Muscle of leg (tissue), 16 donors: ENCODE results near the gene SLC16A12. TPM values are rescaled to one million over a fixed set of nuclear protein-coding genes. Genes with fewer than 3 reads are reported as not detected.
A peak's percentile ranks its signal among the peaks of the same experiment; 100 is the strongest.

Source experiments
- DNase-seq: peaks from one replicate; pipeline ENCODE4 v3.0.0; 2013
- H3K27ac ChIP-seq: one replicate; pipeline ENCODE4 v1.5.1; 2013; ENCODE audit warnings: mild to moderate bottlenecking, low read length, control low read depth
- H3K27me3 ChIP-seq: one replicate; pipeline ENCODE4 v1.6.1; 2013; ENCODE audit warnings: low read length; ENCODE audit not compliant: control insufficient read depth, insufficient read depth
- H3K36me3 ChIP-seq: one replicate; pipeline ENCODE4 v1.6.1; 2013; ENCODE audit warnings: low read length; ENCODE audit not compliant: control insufficient read depth, insufficient read depth
- H3K4me1 ChIP-seq: one replicate; pipeline ENCODE4 v1.6.1; 2013; ENCODE audit warnings: low read length; ENCODE audit not compliant: control insufficient read depth, insufficient read depth
- H3K4me3 ChIP-seq: one replicate; pipeline ENCODE4 v1.5.1; 2013; ENCODE audit warnings: low read length, control low read depth
- H3K9me3 ChIP-seq: replicated peaks from 2 replicates; pipeline ENCODE4 v1.6.1; 2013; ENCODE audit warnings: low read depth, low read length; ENCODE audit not compliant: control insufficient read depth
- WGBS: methylation state at CpG from one replicate; pipeline ENCODE4 v1.1.5; 2013; ENCODE audit warnings: missing lambda C conversion rate; ENCODE audit not compliant: insufficient coverage; 5-methylcytosine and 5-hydroxymethylcytosine counted together
- long read RNA-seq, 11 donors: transcript quantifications; one replicate each; lab custom pipeline, GENCODE V29; 2026
- polyA plus RNA-seq, 8 donors: library from polyadenylated mRNA; unstranded; fragments of 120-200 nt; gene quantifications; one replicate each; pipeline versions ENCODE4 v1.2.1 to v1.2.3, GENCODE V29; 2013; ENCODE audit warnings: inconsistent platforms in 1 of 8, low replicate concordance in 1 of 8; ENCODE audit not compliant: insufficient read length in 8 of 8, insufficient read depth in 1 of 8
- total RNA-seq: library from RNA; stranded (reverse); fragments of 120-200 nt; gene quantifications from one replicate; pipeline ENCODE4 v1.2.4, GENCODE V29; 2013

Gene SLC16A12, protein sequence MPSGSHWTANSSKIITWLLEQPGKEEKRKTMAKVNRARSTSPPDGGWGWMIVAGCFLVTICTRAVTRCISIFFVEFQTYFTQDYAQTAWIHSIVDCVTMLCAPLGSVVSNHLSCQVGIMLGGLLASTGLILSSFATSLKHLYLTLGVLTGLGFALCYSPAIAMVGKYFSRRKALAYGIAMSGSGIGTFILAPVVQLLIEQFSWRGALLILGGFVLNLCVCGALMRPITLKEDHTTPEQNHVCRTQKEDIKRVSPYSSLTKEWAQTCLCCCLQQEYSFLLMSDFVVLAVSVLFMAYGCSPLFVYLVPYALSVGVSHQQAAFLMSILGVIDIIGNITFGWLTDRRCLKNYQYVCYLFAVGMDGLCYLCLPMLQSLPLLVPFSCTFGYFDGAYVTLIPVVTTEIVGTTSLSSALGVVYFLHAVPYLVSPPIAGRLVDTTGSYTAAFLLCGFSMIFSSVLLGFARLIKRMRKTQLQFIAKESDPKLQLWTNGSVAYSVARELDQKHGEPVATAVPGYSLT
- 1.2 TPM for total RNA-seq
- polyA plus RNA-seq = 1 to 10 TPM in 7 of 8 donors, under 1 TPM in 1; 0.67 to 2.3 (median 1.6) TPM
- long read RNA-seq, donor 1 = 0 reads
- long read RNA-seq, donor 2 = 0 reads
- long read RNA-seq, donor 3 = 0 reads
- long read RNA-seq, donor 4 = 0 reads
- long read RNA-seq, donor 5 = 0 reads
- long read RNA-seq, donor 6 = 0 reads
- long read RNA-seq, donor 7 = 0 reads
- long read RNA-seq, donor 8 = 0 reads
- long read RNA-seq, donor 9 = 0 reads
- long read RNA-seq, donor 10 = 0 reads
- long read RNA-seq, donor 11 = 0 reads

DNA sequence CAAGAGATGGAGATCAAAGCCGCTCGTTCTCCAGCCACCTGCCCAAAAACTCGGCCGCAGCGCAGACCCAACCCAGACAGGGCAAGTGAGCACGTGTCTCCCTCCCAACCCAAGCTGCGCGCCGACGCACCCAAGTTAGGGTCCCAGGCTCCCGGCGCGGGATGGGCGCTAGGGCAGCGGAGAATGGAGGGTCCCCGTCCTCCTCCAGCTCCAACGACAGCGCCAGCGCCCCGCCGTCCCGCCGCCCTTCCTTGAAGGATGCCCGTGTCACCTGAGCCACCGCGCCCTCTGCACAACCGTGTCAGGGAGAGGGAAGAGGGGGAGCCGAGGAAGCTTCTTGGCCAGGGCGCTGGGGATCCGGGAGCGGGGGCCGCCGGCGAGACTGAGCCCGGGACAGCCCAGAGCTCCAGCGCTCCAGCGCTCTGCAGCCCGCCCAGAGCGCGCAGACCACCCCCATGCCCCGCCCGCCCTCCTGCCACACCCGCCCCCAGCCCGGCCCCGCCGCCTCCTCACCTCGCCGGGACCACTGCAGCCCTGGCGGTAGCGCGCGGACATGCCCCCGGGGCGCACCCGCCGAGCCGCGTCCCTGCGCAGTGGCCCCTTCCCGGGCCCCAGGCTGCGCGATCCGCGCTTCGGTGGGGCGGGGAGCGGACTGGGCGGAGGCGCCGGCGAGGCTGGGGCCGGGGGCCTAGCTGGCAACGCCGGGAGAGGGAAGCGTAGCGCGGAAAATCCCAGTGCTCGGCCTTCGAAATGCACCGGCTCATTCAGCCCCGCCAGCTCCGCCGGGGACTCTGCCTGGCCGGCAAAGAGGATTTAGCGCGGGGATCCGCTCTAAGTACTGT lies at the start of gene SLC16A12:
TSS of gene SLC16A12 (minus strand) at position 424 of the 842 bp plus-strand sequence. CDS start 73,016 bp downstream, outside the sequence.
- DNase-seq = peak; percentile 61
- no peak within 1 kb of the TSS for H3K27ac ChIP-seq
- WGBS = 1% methylated on average over 65 of the region's 87 CpGs

DNA sequence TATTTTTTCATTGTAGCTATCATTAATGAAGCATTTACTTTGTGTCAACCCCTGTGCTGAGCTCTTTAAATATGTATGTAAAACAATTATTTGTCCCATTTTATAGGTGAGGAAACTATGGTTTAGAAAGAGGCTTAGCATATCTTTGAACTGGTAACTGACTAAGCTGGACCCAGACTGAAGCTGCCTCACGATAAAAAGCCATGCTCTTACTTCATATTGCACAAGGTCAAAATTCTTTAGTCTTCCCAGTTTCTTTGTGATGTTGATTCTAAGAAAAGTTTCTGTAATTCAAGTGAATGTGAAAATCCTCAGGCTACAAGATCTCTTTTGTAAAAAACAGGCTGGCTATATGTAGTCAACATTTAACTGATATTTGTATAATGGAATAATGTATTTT lies 46.6 kb upstream of the SLC16A12 start:
- Histone ChIP-seq H3K9me3 (no peaks in the 10 kb centered on the region), H3K4me3 (no peak overlapping the region), H3K36me3 (peaks cover 4% of the 10 kb centered on the region), H3K27me3 (no peaks in the 10 kb centered on the region), H3K27ac (no peak overlapping the region), H3K4me1 (peaks cover 5% of the 10 kb centered on the region)
- WGBS = no CpG with 5 or more reads among the region's 1 CpG
- no peak for DNase-seq

More for the DNA sequence above, at the start of gene SLC16A12:
- H3K36me3 ChIP-seq = no peaks in the 10 kb centered on the region
- peaks cover 36% of the 10 kb centered on the region for H3K27me3 ChIP-seq
- peak within 1 kb of the TSS; percentile 46 for H3K4me3 ChIP-seq
- peaks cover 8% of the 10 kb centered on the region for H3K4me1 ChIP-seq
- H3K9me3 ChIP-seq = no peaks in the 10 kb centered on the region

GRCh38 chr10:89580243-89580642 lies 44.8 kb upstream of the SLC16A12 start:
- no peaks in the 10 kb centered on the region for H3K9me3 ChIP-seq
- H3K27ac ChIP-seq = no peak overlapping the region
- peak; percentile 28 for DNase-seq
- 95% methylated on average over 3 of the region's 4 CpGs for WGBS
- H3K36me3 ChIP-seq = peaks cover 3% of the 10 kb centered on the region
- H3K4me3 ChIP-seq = no peak overlapping the region
- H3K27me3 ChIP-seq = no peaks in the 10 kb centered on the region
- peaks cover 5% of the 10 kb centered on the region for H3K4me1 ChIP-seq

- Histone ChIP-seq H3K9me3 (no peaks in the 10 kb centered on the region), H3K27me3 (no peaks in the 10 kb centered on the region), H3K27ac (no peak overlapping the region), H3K4me1 (peaks cover 5% of the 10 kb centered on the region), H3K36me3 (no peaks in the 10 kb centered on the region), H3K4me3 (no peak overlapping the region)
- DNase-seq = no peak
- 80% methylated on average over 1 of the region's 2 CpGs for WGBS
These were observed 41.3 kb upstream of the SLC16A12 start for GRCh38 chr10:89576696-89577095.

GRCh38 chr10:89576022-89576421 lies 40.6 kb upstream of the SLC16A12 start:
- H3K27me3 ChIP-seq = no peaks in the 10 kb centered on the region
- H3K27ac ChIP-seq = no peak overlapping the region
- no peaks in the 10 kb centered on the region for H3K36me3 ChIP-seq
- H3K9me3 ChIP-seq = no peaks in the 10 kb centered on the region
- 92% methylated on average over 3 of the region's 3 CpGs for WGBS
- H3K4me1 ChIP-seq = peaks cover 5% of the 10 kb centered on the region
- no peak overlapping the region for H3K4me3 ChIP-seq
- DNase-seq = no peak

GRCh38 chr10:89575031-89575430 lies 39.6 kb upstream of the SLC16A12 start:
- no peak for DNase-seq
- Histone ChIP-seq H3K27me3 (no peaks in the 10 kb centered on the region), H3K4me1 (no peaks in the 10 kb centered on the region), H3K27ac (no peak overlapping the region), H3K36me3 (no peaks in the 10 kb centered on the region), H3K9me3 (no peaks in the 10 kb centered on the region), H3K4me3 (no peak overlapping the region)

- Histone ChIP-seq H3K27me3 (no peaks in the 10 kb centered on the region), H3K9me3 (no peaks in the 10 kb centered on the region), H3K36me3 (no peaks in the 10 kb centered on the region), H3K4me1 (no peaks in the 10 kb centered on the region), H3K27ac (no peak overlapping the region), H3K4me3 (no peak overlapping the region)
- no peak for DNase-seq
- no CpG with 5 or more reads among the region's 1 CpG for WGBS
These were observed 39.0 kb upstream of the SLC16A12 start for GRCh38 chr10:89574368-89574767.

- no peak for DNase-seq
- WGBS = no CpG with 5 or more reads among the region's 3 CpGs
- H3K4me3 ChIP-seq = no peak overlapping the region
- no peaks in the 10 kb centered on the region for H3K4me1 ChIP-seq
- no peaks in the 10 kb centered on the region for H3K27me3 ChIP-seq
- no peaks in the 10 kb centered on the region for H3K9me3 ChIP-seq
- H3K36me3 ChIP-seq = no peaks in the 10 kb centered on the region
- H3K27ac ChIP-seq = no peak overlapping the region
These were observed 32.3 kb upstream of the SLC16A12 start for GRCh38 chr10:89567576-89568245.

DNA sequence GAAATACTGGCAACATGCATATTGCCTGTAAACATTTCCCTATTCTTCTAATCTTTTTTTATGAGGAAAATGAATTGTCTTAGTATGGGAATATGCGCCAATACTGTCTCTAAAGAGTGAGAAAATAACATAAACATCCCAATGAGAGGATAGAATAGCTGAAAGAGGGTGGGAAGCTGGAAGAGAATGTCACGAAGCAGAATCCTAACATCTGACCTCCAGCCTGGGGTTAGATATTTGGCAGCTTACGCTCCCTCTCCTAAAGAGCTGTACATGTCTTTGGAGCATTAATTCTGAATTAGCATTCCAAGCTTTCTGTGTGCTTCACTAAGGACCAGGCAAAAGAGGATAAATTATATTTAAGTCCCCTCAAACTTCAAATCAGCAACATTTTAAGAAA lies 31.6 kb upstream of the SLC16A12 start:
- no peaks in the 10 kb centered on the region for H3K36me3 ChIP-seq
- no peaks in the 10 kb centered on the region for H3K27me3 ChIP-seq
- no peak overlapping the region for H3K4me3 ChIP-seq
- H3K9me3 ChIP-seq = no peaks in the 10 kb centered on the region
- 0% methylated on average over 1 of the region's 3 CpGs for WGBS
- peak; percentile 74 for DNase-seq
- H3K4me1 ChIP-seq = no peaks in the 10 kb centered on the region
- H3K27ac ChIP-seq = no peak overlapping the region
